GM19351 (cell line): ENCODE results near the gene TMEM151B.

Experiments used
- ATAC-seq: cut with Tn5 transposase; IDR thresholded peaks from one replicate; pipeline ENCODE4 v1.9.1; 2021; ENCODE audit warnings: mild to moderate bottlenecking, moderate library complexity; ENCODE audit not compliant: unreplicated experiment

TMEM151B gene

GRCh38 chr6:44232676-44233566 lies 37.3 kb upstream of the TMEM151B start:
- no peak for ATAC-seq

GRCh38 chr6:44233567-44234100 lies 36.6 kb upstream of the TMEM151B start:
- no peak for ATAC-seq

DNA sequence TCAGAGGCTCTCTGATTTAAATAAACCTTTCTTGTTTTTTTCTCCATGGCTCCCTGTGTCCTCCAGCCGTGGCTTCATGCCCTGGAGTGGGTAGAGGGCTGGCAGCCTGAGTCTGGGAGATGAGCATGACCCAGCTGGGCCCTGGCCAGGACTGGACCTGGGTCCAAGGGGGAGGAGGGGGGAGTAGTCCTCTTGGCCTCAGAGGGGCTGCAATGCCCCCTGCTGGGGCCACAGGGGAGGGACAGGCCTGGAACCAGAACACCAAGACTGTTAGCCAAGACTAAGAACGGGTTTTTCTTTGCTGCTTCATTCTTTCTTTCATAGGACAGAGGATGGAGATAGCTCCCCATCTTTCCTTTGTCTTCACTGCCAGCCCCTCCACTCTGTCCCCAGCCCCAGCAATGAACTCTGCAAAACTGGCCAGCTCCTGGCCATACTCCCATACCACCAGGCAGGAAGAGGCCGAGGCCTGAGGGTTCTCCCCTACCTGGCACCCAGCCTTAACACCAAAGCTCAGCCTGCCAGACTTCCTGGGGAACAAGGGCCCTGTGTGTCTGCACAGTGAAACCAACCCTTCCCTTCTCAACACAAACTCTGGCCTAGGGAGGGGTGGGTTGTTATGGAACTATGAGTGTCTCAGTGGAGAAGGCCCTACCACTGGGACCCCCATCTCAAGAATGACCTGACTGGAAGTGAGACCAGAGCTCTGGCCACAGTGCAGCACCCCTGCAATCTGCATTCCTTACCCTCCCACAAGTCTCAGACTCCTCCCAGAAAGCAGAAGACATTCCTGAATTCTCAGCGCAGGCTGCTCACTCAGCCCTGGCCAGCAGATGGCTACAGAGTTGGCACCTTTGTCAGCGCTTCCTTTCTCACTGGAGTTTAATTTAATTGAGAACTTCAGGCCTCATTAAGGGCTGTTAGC lies 35.9 kb upstream of the TMEM151B start:
- ATAC-seq: no peak

GRCh38 chr6:44235269-44235668 lies 35.0 kb upstream of the TMEM151B start:
- no peak for ATAC-seq

DNA sequence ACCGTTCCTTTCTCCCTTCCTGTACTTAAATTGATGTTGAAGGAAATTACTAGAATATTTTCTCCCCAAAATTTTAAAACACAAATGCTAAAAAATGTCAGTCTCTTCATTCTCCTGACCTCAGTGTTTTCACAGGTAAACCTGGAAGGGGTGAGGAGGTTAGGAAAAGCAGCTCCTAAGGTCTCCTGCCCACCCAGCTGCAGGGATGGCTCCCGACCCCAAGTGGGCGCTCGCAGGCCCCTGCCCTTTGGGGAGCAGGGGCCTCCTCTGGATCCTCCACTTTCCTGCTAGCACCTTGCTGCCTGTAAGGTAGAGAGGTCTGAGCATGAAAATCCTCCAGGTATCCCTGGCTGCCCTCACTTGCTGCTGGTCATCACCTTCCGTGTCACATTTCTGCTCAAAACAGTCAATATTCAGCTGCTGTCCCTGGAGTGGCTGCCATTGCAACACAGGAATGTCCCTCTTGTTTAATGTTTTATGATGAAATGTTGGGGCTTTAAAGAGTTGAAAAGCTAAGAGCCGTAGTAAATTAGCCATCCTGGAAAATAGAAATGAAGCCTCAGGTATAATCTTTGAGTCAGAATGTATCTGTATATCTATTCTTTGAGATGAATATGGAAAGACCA lies 34.2 kb upstream of the TMEM151B start:
- no peak for ATAC-seq

DNA sequence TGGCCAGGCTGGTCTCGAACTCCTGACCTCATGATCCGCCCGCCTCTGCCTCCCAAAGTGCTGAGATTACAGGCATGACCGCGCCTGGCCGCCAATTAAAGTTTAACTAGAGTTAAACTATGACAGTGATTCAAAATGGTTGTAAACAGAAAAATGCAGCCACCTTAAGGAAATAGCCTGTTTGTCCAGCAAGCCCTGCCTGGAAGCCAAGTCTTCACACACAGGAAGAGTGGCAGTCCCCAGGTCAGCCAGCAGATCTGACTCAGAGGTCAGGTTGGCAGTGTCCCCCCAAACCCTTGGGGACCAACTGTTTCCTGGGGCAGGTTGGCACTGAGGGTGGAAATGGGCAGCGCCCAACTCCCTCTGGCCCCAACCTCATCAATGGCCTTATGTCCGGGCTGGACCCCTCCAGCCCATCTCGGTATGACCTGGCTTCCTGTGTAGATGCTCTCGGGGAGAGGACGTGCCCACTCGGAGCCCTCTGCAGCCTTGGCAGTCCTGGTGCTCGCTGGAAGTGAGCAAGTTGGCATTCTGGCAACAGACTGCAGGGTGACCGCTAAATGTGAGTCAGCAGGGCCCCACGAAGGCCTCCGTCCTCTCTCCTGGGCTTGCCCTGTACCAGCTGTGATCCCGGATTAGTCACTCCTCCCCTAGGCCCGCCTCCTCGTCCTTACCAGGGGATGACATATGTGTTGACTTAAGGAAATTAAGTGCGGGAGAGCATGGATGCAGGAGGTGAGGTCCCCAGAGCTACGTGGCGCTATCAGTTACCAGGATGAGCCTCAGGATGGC lies 33.0 kb upstream of the TMEM151B start:
- peak; percentile 60 for ATAC-seq

DNA sequence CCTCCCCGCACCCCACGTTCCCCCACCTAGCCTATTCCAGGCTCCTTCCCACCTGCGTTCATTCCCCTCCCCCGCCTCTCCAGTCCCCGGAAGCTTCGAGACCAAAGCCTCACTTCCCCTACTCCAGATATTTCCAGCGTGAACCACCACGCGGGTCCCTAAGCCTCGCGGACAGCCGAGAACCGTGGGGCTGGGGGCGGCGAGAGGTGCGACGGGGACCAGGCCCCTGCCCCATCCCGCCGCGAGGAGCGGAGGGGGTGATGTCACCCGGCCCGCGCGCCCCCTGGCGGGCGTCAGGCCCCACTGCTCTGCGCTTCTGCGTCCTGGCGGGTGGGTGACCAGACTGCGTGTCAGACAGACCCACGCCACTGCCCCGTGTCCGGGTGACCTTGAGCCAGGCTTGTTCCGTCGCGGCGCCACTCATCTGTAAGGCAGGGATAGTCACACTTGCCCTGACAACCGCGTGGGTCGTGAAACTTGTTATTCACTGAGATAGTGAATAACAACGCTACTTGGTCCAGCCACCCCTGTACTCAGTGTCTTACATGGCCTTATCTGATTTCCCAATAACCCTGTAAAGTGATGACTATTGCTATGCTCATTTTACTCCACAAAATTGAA lies 32.3 kb upstream of the TMEM151B start:
- peak; percentile 85 for ATAC-seq

DNA sequence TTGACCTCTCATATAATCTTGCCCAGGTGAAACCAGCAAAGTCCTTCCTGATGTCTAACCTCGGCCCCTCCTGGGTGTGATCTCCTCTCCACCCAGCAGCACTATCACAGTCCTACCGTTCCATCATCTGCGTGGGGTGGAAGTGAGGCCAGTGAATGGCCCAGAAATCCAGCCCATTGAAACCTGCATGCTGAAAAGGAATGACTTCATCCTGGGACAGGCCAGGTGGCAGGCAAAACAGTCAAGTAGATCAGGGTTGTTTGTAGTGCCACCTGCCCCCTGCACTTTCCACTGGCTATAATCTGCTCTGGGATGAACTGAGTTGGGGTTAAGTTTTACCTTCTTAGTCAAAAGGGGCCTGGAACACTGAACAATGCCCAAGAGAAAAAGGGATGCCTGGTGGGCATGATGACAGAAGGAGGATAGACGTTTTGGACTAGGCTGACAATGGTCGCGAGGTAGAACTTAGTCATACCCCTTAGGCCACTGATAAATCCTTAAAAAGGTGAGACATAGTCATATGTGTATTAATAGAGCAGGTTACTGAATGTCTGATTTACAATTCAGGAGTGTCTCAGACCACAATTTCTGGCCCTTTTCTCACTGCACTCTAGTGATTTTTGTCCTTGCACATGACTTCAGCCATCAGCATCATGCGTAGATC lies 31.4 kb upstream of the TMEM151B start:
- ATAC-seq: no peak

DNA sequence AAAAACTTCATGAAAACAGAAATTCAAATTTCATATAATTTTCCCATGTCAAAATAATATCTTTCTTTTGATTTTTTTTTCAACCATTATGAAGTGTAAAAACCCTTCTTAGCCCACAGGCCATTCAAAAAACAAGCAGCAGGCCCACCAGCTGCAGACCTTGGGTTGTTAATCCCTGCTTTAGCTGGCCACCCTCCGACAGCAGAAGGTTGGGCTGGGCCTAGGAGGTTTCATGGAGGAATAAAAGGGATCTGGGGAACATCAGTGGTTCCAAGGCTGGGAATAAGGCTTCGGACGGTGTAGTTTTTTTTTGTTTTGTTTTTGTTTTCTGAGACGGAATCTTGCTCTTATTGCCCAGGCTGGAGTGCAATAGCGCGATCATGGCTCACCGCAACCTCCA lies 26.9 kb upstream of the TMEM151B start:
- ATAC-seq: no peak

DNA sequence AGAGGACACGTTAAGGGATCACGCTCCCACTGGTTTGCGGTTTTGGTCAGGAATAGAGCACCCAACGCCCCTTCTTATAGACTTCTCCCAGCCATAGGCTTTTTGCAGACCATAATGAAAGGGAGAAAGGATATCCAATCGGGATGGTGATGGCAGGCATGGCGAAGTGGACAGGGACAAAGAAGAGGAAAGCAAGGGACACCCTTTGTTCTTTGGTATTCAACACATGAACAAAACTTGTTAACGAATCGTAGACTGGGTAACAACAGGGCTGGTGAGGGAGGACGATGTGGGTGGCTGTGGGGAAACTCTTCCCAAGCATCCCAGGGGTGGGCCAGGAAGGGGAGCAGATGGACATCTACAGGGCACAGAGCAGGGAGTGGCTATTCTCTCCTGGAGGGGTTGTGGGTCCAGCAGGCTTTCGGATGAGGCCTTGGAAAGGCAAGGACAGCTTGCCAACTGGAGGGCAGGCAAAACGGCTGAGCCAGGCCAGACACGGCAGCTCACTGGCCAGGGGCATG lies 24.8 kb upstream of the TMEM151B start:
- ATAC-seq: no peak

DNA sequence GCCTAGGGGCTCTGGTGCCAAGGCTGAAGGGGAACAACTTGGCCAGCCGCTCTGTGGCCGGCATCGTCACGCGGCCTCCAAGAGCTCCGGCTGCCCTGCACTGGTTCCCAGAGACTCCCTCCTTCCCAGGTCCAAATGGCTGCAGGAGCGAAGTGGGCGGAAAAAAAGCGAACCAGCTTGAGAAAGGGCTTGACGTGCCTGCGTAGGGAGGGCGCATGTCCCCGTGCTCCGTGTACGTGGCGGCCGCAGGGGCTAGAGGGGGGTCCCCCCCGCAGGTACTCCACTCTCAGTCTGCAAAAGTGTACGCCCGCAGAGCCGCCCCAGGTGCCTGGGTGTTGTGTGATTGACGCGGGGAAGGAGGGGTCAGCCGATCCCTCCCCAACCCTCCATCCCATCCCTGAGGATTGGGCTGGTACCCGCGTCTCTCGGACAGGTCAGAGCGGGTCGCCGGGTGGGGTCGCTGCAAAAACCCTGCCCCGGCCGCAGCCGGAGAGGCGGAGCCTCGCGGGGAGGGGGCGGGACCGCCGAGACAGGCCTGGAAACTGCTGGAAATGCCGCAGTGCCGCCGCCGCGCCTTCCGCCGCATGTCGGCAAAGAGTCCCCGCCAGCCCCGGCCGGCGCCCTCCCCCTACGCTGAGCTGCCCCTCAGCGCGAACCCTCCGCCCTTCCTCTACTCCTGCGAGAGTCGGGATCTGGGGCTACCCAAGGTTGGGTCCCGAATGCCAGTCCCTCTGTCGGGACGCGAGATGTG lies 24.2 kb upstream of the TMEM151B start:
- ATAC-seq: peak; percentile 50

DNA sequence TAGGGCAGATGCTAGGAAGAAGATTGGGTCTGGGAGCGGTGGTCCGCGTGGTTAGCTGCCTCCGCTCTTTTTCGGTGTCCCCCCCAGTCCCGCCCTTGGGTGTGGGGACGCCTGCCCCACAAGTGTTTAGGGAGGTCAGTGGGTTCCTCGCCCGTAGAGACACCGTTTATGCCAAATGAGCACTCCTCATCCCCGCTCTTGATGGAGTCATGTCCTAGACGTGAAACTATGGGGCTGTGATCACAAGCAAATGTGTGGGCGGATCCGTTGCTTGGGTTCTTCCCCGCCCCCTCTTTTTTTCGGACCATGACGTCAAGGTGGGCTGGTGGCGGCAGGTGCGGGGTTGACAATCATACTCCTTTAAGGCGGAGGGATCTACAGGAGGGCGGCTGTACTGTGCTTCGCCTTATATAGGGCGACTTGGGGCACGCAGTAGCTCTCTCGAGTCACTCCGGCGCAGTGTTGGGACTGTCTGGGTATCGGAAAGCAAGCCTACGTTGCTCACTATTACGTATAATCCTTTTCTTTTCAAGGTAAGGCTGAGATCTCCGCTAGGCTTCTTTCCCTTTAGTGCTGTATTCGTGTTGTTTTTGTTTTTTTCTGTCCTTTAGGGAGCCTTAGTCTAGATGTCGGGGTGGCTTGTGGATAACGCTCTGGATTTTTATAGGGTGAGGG lies 23.4 kb upstream of the TMEM151B start, which contains the start of gene HSP90AB1:
Gene HSP90AB1 (plus strand): TSS at position 439 of the 675 bp plus-strand sequence. CDS start 1,529 bp downstream, outside the sequence.
- ATAC-seq: peak; percentile 56

- ATAC-seq: no peak
These were observed 22.6 kb upstream of the TMEM151B start for GRCh38 chr6:44247338-44248302.

GRCh38 chr6:44248579-44248978 lies 21.7 kb upstream of the TMEM151B start:
- ATAC-seq: no peak

DNA sequence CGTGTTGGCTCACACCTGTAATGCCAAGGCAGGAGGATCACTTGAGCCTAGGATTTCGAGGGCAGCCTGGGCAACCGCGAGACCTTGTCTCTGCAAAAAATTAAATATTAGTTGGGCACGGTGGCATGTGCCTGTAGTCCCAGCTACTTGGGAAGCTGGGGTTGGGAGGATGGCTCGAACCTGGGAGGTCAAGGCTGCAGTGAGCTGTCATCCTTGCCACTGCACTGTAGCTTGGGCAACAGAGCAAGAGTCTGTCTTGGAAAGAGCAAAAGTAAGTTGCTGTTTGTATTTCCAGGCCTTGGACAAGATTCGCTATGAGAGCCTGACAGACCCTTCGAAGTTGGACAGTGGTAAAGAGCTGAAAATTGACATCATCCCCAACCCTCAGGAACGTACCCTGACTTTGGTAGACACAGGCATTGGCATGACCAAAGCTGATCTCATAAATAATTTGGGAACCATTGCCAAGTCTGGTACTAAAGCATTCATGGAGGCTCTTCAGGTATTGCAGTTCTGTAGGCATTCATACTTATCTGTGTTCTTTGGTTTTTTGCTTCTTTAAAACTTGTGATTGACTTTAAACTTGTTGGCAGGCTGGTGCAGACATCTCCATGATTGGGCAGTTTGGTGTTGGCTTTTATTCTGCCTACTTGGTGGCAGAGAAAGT lies 21.0 kb upstream of the TMEM151B start:
- no peak for ATAC-seq
